Activated CD8-positive, alpha-beta memory T cell treated with anti-CD3 and anti-CD28 coated beads for 4 hours (primary cell): ENCODE data around the gene ADIG.

Experiments
- DNase-seq, 2 donors: peaks; one replicate each; pipeline ENCODE4 v3.0.0-alpha.2; 2020; ENCODE audit warnings: low read depth in 2 of 2

The ADIG gene

DNA sequence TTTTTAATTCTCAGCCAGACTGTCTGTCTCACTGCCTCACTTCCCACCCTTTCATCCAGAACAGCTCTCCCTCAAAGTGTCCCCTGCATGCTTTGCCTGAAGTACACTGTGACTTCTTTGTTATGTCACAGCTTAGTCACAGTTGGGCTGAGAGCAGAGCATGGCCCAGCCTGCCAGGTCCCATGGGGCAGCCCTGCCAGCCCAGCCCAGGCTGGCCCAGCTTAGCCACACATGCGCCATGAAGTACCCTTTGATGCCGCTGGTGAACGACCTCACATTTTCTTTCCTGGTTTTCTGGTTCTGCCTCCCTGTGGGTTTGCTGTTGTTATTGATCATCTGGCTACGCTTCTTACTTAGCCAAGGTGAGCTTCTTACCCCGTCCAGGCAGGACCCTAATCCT lies at the start of gene ADIG:
Gene ADIG, plus strand, starts transcription at position 185 of the 400 bp plus-strand sequence. Its CDS starts 54 bp downstream, at position 239.
- no peak for DNase-seq

DNA sequence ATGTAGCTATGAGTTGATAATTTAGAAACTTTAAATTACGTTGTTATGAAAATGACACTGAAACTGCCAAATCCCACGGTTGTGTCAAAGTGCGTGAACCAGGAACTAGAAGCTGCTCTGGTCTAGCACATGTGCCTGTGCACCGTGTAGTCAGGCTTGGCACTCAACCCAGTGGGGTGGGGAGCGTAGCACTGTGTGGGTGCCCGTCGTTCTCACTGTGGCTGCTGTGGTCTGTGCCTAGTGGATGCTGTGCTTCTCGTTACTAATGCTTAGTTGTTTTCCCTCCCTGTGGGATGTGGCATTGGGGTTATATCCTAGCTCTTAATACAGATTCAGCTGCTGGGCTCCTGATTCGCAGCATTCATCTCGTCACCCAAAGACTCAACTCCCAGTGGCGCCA lies 46.2 kb upstream of the ADIG start:
- peak in 1 of 2 donors; percentile 3 for DNase-seq

DNA sequence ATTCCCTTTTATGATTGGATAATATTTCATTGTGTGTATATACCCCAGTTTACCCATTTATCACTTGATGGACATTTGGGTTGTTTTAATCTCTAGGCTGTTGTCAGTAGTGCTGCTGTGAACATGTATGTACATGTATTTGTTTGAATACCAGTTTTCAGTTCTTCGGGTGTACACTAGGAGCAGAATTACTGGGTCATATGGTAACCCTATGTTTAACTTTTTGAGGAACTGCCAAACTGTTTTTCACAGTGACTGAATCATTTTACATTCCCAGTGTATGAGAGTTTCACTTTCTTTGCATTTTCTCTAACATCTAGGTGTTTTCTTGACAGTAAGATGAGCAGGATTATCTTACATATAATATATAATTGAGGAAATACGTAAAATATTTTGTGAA lies 44.7 kb upstream of the ADIG start:
- DNase-seq, result no peak

DNA sequence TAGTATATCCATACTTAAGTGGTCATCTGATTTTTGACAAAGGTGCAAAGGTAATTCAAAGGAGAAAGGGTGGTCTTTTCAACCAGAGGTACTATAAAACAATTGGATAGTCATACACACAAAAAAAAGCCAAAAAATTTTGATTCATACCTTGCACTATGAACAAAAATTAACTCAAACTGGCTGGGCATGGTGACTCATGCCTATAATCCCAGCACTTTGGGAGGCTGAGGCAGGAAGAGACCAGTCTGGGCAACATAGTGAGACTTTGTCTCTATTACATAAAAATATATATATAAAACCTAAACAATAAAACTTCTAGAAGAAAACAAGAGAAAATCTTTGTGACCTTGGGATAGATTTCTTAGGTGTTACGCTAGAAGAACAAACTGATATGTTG lies 43.8 kb upstream of the ADIG start:
- no peak for DNase-seq

DNA sequence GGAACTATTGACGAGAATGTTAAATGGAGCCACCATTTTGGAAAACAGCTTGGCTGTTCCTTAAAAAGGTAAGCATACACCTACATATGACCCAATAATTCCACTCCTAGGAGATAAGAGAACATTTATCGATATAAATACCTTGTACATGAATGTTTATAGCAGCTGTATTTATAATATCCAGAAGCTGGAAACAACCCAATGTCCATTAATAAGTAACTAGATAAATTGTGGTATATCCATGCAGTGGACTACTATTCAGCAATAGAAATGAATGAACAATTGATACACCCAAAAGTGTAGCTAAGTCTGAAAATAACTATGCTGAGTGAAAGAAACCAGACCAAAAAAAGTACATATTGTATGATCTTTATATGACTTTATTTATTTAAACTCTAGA lies 42.2 kb upstream of the ADIG start:
- no peak for DNase-seq

DNA sequence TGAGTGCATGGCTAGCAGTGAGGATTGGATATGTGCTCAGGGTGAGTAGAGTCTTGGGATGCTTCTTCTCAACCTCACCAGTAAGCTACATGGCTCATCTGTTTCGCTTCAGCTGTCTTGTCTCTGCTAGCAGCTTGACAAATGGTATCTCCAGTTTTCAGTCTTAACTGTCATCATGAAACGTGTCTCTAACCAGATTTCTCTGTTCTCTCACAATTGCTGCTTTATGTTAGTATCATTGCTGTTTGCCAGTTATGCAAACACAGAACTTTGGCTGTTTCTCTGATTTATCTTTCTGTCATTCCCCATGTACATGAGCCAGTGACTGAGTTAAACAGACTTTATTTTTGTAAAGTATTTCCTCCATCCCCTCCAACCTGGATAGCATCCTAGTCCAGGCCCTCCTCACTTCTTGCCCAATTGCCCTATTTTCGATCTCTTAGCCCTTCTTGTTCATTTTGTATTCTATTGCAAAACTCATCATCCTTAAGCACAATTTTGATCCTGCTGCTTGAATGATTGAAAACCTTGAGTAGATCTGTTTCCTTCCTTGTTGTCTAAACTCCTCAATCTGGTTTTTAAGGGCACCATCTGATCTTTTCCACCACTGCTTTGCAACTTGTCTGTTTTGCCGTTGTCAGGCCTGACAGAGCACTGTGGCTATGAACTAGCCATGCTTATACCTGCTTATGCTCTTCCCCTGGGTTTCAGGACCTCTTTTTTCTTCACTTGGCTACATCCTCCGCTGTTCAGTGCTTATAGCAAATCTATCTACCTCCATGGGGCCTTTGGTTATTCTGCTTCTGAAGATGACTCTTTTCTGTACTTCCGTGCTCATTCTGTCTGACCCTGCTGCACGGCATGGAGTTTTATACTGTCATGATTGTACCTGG lies 37.7 kb upstream of the ADIG start:
- no peak for DNase-seq

DNA sequence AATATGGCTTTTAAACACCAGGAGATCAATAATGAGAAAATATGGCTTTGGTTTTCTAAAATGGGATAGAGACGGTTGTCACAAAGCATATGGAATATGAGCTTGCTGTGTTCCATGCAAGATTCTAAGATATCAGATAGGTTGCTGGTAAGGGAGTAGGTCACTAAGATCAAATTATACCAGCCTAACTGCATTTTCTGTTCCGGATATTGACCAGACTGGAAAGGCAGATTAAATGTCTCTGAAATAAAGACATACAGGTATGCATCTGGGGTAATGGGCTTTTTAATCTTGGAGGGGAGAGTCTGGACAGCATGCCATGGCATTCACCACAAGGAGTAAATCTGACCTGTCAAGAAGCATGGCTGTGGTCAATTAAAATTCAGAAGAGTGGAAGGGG lies 35.2 kb upstream of the ADIG start:
- no peak for DNase-seq

DNA sequence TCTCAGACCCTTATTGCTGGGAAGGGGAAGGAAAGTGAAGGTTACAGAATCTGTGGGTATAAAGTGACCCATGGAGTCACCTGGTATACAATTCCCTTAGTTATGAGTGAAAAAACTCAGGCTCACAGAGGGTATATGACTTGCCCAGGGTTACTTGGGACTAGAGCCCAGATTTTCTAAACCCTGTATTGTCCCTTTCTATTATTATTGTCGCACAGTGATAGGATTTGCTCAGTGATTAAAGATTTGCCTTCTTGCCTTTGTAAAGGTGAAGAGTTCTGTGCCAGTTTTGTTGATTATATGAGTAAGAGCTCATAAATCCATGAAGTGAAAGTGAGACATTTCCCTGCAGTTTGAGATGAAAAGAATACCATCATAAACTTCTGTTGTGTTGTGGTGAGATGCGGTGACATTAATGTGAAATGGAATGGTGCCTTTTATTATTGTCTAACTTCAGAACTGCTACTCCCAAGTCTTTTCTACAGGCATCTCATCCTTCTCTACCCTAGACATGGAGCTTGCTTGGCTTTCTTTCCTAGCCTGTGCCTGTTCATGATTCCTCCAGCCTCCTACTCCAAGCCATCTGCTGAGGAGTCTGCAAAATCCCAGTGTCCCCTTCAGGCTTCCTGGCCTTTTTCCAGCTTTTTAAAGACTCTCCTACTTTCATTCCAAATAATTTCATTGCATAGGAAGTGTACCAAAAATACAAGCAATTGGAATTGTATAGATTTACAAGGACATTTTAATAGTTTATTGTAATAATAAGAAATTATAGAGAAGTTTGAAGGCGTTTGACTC lies 33.5 kb upstream of the ADIG start:
- no peak for DNase-seq

DNA sequence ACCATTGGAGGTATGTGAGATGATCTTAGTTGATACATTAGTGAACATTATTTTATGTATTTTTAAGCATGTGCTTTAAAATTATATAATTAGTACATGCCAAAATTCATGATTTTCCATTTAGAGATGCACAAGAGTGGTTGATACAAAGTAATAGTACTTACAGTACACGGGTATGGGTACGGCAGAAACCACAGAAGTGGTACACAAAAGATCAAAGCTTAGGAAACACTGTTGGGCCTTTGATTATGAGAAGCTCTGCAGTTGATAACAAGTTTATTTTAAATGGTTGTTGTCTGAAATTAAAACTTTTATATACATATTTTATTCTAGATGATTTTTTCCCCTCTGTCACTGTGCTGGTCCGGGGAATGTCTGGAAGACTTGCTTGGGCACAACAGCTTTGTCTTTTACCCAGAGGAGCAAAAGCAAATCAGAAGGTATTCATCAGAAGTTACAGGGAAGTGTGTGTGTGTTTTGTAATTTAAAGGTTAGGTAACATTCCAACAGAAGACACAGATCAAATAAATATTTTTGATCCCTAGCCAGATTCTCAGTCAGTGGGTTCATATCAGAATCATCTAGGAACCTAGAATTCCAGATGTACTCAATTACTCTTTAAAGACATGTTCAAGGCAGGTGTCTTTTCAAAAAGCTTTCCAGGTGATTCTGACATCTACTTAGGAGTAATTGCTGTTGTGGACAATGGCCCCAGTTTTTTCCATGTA lies 32.5 kb upstream of the ADIG start:
- no peak for DNase-seq

DNA sequence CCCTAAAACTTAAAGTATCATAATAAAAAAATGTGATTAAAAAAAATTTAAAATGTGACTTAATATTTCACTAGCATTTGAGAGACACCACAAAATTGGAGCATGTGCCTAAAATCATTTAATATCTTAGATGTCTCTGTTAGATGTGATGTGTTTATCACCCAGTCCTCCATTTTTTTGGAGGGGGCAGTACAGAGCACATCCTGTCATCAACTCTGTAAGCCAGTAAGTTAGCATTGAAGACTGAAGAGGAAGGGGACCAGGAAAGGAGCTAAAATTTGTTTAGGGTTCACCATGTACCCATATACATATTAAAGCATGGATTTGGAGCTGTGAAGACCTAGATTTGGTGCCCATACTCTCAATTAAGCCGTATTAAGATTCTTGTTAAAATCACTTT lies 30.7 kb upstream of the ADIG start:
- DNase-seq, result no peak

DNA sequence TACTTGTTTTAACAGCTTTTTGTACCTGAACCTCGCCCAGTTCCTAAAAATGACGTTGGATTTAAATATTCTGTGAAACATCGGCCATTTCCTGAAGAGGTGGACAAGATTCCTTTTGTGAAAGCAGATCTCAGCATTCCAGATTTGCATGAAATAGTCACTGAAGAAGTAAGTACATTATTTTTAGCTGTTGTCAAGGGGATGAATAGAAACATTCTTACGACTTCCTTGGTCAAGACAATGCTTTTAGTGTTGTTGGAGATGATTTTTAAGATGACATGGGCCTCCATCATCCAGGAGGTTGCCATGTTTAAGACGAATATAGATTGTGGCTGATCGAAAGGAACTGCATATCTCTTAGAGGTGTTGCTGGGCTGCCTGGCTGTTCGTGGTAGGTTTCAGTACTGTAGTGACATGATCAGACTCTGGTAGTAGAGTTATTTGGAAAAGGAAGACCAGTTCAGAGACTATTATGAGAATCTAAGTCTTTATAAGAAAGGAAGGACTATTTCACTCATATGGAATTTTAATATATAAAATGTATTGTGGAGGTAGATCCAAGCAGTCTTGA lies 29.9 kb upstream of the ADIG start:
- no peak for DNase-seq

DNA sequence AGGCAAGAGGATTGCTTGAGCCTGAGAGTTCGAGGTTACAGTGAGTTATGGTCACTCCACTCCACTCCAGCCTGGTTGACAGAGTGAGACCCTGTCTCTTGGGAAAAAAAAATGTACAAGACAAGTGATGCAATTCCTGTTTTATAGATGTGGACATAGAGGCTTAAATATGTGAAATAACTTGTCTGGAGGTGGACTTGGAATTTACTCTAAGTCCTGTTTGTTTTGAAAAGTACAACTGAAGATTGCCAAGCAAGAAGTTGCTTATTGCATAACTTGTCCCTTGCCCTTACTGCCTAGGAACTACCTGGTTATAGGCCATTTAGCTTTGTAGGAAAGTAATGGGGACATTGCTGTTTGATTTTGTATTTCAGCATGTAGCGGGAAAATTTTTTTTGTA lies 26.0 kb upstream of the ADIG start:
- no peak for DNase-seq

DNA sequence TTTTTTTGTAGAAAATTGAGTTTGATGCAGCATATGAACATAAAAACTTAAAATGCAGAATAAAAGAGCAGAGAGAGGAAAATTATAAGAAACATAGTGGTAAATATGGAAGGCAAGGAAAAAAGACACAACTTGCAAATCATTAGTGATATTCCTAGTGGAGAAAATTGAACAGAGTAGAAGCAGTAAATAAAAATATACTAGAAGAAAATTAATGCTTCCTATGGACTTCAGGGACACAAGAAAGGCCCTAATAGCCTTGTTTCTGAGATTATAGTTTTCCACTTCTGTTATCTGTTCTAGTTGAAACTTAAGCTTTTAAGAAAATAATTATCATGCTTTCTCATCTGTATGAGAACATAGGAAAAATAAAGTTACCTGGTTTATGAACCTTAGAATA lies 25.6 kb upstream of the ADIG start:
- no peak for DNase-seq

DNA sequence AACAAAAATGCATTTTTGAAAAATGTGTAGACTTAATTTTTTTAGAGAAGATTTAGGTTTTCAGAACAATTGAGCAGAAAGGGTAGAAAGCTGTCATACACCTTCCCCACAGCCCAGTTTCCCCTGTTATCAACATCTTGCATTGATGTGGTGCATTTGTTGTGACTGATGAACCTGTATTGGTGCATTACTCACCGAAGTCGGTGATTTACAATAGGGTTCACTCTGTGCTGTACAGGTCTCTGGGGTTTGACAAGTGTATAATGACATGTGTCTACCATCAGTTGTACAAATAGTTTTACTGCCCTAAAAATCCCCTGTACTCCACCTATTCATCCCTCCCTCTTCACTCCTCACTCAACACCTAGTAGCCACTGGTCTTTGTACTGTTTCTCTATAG lies 23.8 kb upstream of the ADIG start:
- DNase-seq, result no peak

DNA sequence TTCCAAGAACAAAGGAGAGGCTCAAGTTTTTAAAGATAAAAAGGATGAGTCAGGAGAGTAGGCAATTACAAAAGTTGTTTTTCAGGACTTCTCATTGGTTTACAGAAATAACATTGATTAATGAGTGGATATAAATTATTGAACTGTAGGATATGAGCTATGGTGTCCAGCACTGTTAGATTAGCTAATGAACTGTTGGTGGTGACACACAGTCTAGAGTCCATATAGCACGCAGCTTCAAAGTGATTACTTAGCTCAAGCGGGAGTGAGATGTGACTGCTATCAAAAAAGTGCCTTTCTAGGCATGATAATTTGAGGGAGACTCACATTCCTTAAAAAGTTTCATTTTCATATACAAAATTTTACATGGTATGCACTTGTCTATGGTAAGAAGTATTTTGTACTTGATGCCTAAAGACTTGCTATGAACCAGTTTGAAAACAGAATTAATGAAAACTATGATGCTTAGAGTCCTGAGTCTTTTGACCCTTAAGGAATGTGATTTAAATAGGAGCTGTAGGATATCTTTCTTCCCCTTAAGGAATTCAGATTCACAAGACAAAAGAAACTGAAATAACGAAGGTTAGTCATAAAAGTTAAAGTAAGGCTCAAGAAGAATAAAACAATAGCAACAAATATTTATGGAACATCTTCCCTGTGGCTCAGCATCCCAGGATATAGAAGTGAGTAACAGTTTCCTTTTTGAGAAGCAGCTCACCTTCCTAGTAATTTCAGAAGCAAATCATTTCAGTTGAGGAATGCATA lies 22.2 kb upstream of the ADIG start:
- DNase-seq, result no peak

DNA sequence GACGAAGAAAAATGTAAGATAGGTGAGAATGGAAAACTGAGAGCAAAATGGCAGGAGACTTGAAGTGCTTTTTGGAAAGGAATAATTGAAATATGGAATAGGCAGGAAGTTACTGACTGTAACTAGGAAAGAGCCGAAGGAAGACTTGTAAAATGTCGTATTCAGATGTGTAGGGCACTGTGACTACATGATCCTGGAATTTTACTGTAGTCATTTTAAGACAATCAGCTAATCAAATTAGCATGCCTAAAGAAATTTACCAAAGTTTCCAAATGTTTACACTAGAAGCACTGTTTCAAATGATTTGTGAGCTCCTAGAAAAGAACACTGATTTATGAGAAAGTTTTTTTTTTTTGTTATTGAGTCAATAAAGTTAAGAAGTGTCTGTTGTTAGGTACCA lies 21.2 kb upstream of the ADIG start:
- no peak for DNase-seq

DNA sequence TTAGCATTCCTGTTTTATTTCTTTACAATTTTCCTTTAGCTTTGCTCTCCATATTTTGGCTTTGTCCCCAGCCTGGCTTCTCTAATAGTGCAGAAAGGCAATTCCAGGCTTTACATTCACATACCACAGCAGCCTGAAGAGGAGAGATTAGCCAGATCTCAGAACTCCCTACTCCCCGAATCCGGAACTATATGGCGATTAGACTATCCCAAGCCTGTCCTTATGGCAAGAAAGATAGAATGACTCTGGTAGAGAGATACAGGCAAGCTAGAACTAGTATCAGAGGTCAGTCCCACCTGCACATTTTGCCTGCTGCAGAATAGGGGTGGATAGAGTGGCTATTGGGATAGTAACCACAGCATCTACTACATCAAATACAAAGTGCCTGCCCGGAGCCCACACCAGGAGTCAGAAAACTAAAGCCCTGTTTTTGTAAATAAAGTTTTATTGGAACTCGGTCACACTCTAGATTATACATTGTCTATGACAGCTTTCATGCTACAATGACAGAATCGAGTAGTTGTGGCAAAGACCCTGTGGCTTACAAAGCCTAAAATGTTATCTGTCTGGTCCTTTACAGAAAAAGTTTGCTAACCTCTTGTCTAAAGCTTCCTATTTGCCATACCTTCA lies 17.1 kb upstream of the ADIG start:
- no peak for DNase-seq

DNA sequence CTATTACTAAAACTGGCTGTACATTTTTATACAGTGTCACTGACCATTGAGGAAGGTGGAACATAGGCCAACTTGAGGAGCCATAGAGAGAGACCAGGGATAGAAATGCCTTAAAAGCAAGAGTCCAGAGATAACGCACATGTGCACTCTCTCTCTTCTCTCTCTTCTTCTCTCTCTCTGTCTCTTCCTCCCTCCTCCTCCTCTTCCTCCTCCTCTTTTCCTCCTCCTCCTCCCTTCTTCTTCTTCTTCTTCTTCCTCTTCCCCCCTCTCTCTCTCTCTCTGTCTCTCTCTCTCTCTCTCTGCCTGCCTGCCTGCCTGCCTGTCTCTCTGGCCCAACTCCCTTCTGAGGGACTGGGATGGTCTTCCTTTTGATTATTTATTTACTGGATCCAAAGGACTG lies 16.3 kb upstream of the ADIG start:
- DNase-seq, result no peak

DNA sequence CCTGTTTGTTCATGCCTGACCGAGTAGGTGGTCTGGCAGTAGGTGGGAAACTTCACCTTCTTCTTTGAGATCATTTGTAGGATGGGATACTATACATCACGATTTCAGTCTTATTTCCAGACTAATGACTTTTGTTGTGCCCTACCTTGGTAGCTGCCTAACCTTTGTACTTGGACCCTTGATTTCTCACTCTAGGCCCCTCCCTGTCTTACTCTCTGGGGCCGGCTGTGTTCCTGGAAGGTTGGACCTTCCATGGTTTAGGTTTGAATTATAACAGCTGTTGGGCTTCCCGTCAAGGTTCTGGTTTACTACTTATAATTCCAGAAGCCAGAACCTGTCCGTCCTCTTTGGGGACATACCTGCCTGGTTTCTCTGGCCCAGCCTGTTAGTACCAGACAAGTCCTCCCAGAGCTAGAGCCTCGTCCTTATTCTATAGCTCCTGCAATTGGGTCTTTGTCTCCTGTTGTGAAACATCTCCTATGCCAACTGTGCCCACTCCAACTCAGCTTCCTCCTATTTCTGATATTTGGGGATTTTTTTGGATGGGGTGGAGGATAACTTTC lies 14.9 kb upstream of the ADIG start:
- no peak for DNase-seq

DNA sequence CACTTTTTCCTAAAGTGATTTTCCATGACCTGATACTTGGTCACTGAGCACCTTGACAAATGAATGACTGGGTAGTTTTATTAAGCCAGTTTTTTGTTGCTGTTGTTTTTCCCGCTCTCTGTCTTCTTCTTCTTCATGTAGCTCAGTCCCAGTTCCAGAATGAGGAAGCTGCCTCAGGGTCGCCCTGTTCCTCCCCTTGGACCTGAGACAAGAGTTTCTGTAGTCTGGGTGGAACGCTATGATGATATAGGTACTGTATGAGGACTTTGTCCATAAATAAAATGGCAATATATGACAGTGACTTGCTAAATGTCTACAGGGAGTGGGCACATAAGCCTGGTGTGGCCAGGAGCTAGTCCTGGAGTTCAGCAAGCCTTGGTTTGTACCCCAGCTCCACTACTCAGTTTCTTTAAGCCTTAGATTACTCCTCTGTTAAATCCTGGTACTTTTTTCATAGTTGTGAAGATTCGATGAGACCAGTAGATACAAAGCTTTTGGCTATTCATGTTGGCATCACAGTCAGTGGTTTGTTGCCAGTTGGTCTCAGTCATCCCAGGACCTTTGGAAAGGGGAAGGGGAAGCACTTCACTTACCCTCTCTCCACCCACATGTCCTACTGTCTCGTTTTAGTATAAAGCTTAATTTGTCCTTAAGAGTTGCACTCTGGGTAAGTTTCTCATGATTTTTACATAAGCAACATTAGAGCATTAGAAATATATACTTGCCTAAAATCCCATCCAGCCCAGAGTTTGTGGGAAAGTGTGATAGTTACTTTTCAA lies 11.1 kb upstream of the ADIG start:
- no peak for DNase-seq
